A549 treated with RU486 at 1 μM for 4 hours (cell line): ENCODE measurements around the gene ELFN2. TPM values are rescaled to one million over a fixed set of nuclear protein-coding genes. Genes with fewer than 3 reads are reported as not detected.

Source experiments
- total RNA-seq: library from RNA; stranded (reverse); fragments of 200-300 nt; extraction: Qiagen RNA extraction; gene quantifications from 5 replicates; pipeline ENCODE4 v1.2.3, GENCODE V29; 2022; ENCODE audit warnings: low read depth

ELFN2 gene, protein sequence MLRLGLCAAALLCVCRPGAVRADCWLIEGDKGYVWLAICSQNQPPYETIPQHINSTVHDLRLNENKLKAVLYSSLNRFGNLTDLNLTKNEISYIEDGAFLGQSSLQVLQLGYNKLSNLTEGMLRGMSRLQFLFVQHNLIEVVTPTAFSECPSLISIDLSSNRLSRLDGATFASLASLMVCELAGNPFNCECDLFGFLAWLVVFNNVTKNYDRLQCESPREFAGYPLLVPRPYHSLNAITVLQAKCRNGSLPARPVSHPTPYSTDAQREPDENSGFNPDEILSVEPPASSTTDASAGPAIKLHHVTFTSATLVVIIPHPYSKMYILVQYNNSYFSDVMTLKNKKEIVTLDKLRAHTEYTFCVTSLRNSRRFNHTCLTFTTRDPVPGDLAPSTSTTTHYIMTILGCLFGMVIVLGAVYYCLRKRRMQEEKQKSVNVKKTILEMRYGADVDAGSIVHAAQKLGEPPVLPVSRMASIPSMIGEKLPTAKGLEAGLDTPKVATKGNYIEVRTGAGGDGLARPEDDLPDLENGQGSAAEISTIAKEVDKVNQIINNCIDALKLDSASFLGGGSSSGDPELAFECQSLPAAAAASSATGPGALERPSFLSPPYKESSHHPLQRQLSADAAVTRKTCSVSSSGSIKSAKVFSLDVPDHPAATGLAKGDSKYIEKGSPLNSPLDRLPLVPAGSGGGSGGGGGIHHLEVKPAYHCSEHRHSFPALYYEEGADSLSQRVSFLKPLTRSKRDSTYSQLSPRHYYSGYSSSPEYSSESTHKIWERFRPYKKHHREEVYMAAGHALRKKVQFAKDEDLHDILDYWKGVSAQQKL
- total RNA-seq: 5.2 to 8.9 TPM (median 7.6 TPM) in 5 replicates

DNA sequence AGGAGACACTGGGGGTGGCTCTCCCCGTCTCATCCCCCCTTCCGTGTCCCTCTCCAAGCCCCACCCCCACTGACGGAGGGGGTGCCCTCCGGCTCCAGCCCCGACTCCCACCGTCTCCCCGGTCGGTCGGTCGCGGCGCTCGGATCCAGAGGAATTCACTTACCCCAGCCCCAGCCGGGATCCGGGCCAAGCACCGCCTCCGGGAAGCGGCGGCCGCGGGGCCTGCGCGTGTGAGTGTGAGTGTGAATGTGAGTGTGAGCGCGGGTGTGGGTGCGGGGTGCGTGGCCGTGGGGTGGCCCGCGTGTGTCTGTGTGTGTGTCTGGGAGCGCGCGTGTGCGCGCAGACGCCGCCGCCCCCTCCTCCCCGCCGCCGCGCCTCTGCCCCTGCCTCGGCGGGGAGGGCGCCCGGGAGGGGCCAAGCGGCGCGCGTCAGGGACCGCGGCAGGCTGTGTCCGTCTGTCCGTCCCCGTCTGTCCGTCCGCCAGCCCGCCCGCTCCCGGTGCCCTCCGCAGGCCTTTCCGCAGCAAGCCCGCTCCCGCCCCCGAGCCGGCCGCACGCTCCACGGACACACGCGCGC lies at the start of gene ELFN2:
Gene ELFN2, minus strand, starts transcription at position 345 of the 576 bp plus-strand sequence. CDS start 51,945 bp downstream, outside the sequence.

Other genes starting within 250 kb of the ELFN2 start
- gene C1QTNF6, start 239.2 kb downstream of the ELFN2 start, total RNA-seq: 8.6 to 13.6 TPM (median 10.9 TPM) in 5 replicates
- gene SSTR3, start 215.0 kb downstream of the ELFN2 start, total RNA-seq: not detected in 5 replicates
- gene RAC2, start 183.2 kb downstream of the ELFN2 start, total RNA-seq: 0.16 to 0.23 TPM (median 0.16 TPM) in 3 of 5 replicates, not detected in the others
- gene CYTH4, start 145.0 kb downstream of the ELFN2 start, total RNA-seq: 0.61 to 0.94 TPM (median 0.86 TPM) in 5 replicates
- gene MFNG, start 58.9 kb upstream of the ELFN2 start, total RNA-seq: 1.6 to 2.9 TPM (median 2.0 TPM) in 5 replicates
- gene CARD10, start 91.9 kb upstream of the ELFN2 start, total RNA-seq: 24.2 to 41.1 TPM (median 36.8 TPM) in 5 replicates
- gene CDC42EP1, start 133.0 kb upstream of the ELFN2 start, total RNA-seq: 27.8 to 39.1 TPM (median 37.3 TPM) in 5 replicates
- gene LGALS2, start 152.6 kb upstream of the ELFN2 start, total RNA-seq: 0.20 TPM in 1 of 5 replicates, not detected in the others
- gene GGA1, start 181.4 kb upstream of the ELFN2 start, total RNA-seq: 16.4 to 23.7 TPM (median 21.6 TPM) in 5 replicates
- gene SH3BP1, start 212.2 kb upstream of the ELFN2 start, total RNA-seq: 1.9 to 3.1 TPM (median 2.1 TPM) in 5 replicates
- 15.1 to 21.3 TPM (median 19.9 TPM) in 5 replicates for gene PDXP, start 231.2 kb upstream of the ELFN2 start, total RNA-seq
- gene LGALS1, start 248.2 kb upstream of the ELFN2 start, total RNA-seq: 1,192 to 1,348 TPM (median 1,281 TPM) in 5 replicates